Tongue (tissue), 2 donors: ENCODE data around the gene UNC13C. TPM values are rescaled to one million over a fixed set of nuclear protein-coding genes. Genes with fewer than 3 reads are reported as not detected.

ENCODE experiments used
- DNase-seq: peaks from one replicate; pipeline ENCODE4 v3.0.0-alpha.2; 2015
- total RNA-seq: library from RNA; depleted of rRNA; stranded (reverse); fragments of >200 nt; gene quantifications from one replicate; pipeline ENCODE4 v1.2.3, GENCODE V29; 2014

UNC13C gene
- total RNA-seq, 1 donor from 2014 or later: 0.92 TPM

DNA sequence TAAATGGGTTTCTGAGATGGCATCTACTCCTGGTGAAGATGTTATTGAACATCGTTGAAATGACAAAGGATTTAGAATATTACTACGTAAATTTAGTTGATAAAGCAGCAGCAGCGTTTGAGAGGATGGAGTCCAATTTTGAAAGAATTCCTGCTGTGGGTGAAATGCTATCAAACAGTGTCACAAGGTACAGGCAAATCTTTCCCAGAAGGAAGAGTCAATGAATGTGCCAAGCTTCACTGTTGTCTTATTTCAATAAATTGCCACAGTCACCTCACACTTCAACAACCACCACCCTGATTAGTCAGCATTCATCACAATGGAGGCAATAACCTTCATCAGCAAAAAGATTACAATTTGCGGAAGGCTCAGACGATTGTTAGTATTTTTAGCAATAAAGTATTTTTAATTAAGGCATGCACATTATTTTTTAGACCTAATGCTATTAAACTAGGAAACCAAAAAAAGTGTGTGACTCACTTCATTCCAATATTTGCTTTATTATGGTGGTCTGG lies 142.8 kb downstream of the UNC13C start:
- DNase-seq: no peak

DNA sequence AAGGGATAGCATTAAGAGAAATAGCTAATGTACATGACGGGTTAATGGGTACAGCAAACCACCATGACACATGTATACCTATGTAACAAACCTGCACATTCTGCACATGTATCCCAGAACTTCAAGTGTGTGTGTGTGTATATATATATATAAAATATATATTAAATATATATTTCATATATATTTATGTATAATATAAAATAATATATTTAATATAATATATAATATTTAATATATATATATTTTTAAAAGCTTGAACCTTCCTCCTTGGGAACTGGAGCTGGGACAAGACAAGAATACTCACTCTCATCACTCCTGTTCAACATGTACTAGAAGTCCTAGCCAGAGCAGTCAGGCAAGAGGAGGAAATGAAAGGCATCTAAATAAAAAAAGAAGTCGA lies 149.3 kb downstream of the UNC13C start:
- no peak for DNase-seq

DNA sequence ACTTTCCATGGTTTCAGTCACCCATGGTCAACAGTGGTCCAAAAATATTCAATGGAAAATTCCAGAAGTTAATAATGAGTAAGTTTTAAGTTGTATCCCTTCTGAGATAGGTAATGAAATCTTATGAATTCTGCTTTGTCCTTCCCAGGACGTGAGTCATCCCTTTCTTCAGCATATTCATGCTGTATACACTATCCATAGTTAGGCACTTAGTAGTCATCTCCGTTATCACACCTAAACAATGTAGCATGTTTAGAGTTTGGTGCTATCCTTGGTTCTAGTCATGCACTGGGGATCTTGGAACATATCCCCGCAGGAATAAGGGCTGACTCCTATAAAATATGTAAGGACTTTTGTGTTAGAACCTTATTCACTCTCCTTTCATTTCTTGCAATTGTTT lies 153.2 kb downstream of the UNC13C start:
- no peak for DNase-seq

DNA sequence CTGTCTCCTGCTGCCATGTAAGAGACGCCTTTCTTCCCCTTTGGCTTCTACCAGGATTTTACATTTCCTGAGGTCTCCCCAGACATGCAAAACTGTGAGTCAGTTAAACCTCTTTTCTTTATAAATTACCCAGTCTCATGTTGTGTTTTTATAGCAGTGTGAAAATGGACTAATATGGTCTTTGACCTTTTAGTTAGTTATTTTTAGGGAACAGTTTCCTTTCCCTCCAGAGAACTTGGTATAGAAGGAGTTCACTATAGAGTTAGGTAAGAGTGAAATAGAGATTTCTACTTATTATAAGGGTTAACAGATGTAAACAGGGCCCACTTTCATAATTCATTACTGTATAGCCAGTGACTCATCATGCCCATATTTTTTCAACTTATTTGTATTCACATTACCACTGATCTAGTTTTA lies 170.9 kb downstream of the UNC13C start:
- DNase-seq: no peak

DNA sequence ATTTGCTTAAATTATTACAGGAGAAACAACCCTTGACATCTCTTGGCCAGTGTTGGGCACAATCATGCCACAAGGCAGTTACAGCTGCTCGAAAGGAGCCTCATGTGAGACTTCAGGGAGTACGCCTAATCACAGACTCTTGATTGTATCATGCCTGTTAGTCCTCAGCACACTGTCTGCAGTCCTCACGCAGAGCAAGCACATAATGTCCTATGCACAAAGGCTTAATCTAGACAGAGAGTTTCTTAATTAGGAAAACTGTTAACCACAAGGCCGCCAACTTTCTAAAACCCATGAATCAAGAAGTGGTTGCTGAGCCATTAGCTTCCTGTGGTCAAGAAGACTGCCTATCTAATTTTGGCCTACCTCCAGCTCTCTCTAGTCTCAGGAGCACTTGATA lies 172.0 kb downstream of the UNC13C start:
- DNase-seq: no peak

DNA sequence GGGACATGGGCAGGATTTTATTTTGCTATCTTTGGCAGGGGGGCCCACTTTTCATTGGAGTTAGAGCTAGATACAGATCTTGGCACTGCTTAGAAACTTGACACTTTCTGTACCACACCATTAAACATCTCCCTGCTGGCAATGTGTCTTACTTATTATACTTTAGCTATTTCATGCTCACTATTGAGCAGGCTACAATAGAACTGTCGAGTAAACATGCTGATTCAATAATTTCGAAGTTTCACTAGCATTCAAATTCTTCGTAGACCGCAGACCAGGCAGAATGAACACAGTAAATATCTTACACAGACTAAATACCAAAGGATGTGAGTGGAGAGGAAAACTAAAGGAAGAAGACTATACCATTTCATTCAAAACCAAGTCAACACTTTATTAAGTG lies 180.8 kb downstream of the UNC13C start:
- DNase-seq: no peak

DNA sequence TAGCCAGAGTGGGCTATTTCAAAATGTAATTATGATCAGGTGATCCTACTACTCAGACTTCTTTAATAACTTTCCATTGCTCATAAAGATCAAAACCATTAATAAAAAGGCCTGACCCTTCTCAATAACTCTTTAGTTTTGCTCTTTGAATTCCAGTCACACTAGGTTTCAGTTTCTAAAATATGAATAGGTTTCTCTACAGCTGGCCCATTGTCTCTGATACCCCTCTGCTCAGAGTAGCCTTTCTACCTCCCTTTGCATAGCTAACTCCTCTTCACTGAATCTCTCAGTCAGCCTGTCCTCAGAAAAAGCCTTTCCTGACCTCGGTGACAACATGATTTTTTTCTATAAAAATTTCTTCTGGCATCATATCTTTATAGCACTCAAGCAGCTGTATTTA lies 209.1 kb downstream of the UNC13C start:
- DNase-seq: no peak

DNA sequence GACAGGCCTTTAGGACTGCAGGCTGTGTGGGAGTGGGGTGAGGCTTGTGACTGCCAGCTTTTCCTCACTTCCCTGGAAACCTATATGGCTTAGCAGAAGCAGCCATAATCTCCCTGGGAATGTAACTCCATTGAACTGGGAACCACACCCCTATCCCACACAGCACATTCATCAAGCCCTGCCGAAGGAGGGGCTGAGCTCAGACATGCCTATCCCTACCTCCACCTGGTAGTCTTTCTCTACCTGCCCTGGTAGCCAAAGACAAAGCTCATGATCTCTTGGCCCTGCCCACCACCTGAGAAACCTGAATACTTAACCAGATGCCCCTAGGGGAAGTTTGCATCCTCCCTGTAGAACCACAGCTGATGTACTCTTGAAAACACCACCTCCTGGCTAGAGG lies 219.8 kb downstream of the UNC13C start:
- no peak for DNase-seq

DNA sequence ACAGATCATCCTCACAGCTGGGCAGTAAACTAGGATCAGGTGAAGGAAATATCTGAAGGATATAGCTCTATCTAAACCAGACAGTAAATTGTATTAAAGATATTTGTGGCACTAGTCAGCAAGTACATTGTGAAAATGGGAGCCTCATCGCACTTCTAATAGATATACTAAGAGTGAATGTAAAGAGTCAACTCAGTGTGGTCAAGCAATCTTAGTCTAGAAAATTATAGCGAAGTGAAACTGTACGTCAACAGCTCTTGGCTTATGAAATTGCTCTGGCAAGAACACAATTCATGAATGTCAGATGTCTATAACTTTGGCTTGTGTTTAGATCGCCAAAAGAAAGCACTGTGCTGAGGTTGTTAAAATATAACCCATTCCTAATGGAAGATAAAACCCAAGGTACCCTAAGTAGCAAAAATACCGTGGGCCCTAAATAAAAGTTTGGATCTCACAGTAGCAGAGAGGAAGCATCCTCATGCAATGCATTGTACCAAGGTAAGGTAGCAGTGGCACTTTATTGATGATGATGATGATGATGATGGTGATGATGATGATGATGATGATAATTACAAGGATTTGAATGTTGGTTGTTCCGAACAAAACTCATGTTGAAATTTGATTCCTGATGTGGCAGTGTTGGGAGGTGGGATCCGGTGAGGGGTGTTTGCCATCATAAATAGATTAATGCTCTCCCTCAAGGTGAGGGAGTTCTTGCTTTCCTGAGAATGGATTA lies 228.5 kb downstream of the UNC13C start:
- DNase-seq: no peak

DNA sequence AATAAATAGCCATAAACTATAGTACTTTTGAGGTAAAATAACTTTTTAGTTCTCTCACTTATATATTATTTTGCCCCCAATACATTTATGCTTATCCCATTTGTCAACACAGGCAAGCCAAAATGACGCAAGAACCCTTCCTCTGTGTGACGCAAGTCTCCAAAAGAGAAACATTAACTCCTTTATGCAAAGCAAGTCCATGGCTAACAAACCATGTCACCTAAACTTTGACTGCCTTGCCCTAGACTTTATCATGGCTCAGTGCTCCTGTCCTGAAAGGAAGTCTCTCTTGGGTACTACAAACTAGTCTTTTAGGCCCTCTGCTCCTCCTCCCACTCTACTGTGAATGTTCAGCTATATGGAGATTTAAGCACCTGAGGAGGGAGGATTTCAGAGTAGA lies 230.5 kb downstream of the UNC13C start:
- DNase-seq: no peak

DNA sequence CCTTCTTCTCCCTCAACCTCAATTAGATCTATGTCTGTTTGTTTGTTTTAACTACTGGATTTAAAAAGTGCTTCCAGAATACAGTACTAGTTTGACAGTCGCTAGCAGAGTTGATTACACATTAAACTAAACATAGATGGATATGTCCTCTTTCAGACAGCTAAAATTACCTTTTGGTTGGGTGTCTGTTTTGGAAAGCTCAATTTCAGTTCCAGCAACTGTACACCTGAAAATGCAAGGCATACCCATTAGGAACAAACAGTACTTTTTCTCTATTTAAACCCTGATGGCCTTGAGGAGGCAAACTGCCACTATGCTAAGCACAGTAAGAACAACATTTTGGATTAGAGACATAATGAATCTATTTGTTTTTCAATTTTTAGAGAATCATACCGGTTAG lies 234.4 kb downstream of the UNC13C start:
- DNase-seq: no peak

DNA sequence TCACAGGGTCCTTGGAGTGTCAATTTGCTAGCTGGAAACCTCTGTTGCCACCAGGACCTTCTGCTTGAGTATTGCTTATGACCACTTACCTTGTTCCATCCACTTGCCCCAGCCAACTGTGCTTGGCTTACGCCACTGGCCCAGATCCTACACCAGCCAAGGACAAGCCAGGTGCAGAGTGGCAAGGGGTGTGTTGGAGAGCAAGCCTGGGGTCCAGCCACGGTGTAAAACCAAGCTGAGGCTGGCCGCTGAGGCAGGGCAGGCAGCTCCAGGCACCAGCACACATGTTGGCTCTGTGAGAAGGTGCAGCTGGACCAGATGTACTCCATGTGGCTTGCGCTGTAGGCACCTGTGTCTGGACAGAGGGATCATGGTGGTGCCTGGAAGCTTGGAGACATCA lies 248.2 kb downstream of the UNC13C start:
- DNase-seq: no peak

DNA sequence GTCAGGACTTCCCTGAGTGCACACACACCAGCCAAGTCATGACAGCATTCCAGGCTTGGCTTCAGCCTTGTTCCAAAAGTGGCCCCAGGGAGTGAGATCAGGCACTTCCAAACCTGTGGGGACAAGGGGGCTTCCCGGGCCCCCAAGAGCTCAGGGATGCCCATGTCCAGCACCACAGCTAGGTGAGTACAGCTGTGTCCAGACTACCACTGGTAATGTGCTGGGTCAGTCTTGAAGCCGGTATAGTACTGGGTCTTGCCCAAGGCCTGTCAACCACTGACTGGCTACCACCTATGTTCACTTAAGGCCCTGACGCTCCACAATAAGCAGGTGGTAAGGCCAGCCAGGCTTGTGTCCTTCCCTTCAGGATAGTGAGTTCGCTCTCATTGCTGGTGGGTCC lies 249.3 kb downstream of the UNC13C start:
- no peak for DNase-seq

DNA sequence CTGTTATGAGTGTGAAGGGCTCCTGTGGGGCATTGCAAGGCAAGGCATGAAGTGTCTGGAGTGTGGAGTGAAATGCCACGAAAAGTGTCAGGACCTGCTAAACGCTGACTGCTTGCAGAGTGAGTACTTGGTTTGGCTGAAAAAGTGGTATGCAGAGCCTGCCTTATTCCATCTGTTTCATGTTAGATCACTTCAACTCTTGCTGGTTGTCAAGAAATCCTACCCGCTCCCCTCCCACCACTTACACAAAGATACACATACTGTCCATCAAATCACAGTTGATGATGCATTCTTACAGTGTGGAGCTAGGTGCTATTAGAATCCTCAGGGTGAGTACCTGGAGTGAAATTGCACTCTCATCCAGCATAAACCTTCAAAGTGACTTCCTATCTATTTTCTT lies 272.1 kb downstream of the UNC13C start:
- DNase-seq: peak; percentile 10

DNA sequence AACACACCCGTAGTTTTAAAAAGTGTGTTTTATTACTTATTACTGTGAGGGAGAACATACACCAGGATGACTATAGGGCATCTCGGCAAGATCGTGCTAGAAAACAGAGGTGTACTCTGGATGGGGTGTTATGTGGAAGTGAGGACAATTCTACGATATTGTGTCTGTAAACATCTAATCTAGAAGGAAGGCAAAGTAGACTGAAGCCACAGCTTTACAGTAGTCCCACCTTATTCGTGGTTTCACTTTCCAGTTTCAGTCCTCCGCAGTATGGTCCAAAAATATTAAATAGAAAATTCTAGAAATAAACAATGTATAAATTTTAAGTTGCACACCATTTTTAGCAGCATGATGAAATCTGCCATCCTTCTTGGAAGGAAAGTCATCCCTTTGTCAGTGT lies 277.9 kb downstream of the UNC13C start:
- DNase-seq: no peak

DNA sequence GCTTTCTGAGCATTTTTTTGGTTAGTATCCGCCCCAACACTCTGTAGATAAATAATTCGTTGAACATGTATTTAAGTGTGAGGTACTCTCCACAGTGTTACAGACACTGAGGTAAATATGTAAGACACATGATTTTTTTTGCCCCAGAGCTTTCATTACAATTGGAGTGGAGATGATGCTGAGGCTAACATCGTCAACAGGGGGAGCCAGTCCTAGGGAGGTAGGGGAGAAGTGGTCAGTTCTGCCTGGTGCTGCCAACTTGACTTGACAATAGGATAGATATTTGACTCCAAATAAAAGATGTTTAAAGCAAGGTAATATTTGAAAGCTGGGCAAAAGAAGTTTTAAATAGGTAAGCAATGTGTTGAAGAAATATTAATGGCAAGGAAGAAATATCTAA lies 295.7 kb downstream of the UNC13C start:
- no peak for DNase-seq

DNA sequence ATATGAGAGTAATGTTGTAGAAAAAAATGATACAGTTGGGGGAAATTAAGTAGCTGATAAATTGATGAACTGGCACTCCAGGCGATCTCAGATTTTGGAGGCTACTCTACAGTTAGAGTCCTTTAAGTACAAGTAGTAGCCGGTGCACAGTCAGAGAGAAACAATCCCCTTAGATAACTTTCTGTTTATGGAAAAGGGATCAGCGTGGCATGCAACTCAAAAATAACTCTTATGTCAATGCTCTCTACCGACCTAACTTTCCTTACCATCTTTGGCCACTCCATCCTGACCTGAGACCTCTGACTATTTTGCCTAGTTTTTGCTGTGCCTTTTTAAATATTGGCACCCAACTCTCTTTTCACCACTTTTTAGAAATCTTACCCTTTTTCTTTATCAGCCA lies 299.6 kb downstream of the UNC13C start:
- DNase-seq: peak; percentile 37

DNA sequence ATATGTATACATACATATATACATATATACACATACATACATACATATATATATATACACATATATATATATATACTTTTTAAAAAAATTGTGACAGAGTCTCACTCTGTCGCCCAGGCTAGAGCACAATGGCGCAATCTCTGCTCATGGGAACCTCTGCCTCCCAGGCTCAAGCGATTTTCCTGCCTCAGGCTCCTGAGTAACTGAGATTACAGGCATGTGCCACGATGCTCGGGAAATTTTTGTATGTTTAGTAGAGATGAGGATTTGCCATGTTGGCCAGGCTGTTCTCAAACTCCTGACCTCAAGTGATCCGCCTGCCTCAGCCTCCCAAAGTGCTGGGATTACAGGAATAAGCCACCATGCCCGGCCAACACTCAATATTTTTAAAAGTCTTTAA lies 302.5 kb downstream of the UNC13C start:
- no peak for DNase-seq

DNA sequence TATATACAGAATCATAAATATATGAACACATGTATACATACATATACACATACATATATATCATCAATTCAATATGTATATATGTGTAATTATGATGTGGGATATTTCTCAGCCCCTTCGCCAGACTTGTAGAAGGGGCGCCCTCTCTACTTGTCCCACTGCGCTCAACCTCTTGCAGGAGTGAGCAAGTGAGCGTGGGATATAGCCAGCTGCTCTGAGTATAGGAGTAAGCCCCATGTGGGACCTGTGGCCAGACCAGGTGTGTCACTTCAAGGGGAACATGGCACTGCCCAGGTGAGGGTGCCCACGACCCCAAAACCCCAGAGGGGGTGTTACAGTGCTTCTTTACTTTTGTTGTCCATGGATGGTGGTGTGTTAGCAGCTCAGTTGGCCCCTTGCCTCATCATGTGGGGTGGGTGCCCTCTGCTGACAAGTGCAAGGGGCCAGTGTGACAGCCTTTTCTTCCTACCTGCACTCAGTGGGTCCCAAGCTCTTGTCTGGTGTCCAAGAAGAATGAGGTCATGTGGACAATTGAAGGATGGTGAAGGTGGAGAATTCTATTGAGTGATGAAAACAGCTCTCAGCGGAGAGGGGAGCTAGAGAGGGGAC lies 304.1 kb downstream of the UNC13C start:
- no peak for DNase-seq

DNA sequence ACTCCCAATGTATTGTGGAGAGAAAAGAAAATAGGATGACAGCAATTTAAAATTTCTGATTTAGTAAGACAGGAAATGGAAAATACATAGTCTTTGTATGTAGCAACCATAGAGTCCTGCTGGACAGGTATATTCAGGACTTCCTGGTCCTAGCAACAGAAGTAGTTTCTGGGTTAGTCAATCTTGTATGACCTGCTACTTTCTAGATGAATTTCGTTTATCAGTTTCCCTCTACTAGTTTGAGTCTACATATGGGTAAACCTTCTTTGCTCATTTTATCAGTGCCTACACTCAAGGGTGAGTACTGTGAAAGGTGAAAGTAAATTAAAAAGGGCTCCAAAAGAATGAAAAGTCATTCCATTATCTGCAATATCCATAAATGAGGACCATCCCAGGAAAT lies 309.8 kb downstream of the UNC13C start:
- no peak for DNase-seq

DNA sequence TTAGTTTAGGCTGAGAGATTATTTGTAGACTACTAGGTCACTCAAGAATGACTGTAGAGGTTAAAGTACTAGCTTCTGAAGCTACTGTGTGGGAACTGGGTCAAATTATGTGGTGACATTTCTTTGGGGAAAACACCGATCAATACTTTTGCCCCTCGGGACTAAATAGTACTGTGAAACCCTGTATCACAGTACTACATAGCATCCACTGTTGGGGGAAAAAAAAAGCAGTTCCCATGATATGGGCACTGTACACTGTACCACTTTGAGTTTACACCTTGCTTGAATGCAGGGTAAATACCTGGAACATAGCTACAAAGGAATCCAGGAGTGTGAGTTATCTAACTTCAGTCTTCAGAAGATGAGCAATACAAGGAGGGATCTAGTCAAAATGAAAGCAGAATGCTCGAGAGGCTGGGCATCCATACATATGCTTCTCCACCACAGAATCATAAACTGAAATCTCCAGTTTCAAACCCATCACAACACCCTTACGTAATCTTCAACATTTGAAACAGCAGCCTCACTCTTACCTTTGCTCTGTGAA lies 311.4 kb downstream of the UNC13C start:
- DNase-seq: no peak

DNA sequence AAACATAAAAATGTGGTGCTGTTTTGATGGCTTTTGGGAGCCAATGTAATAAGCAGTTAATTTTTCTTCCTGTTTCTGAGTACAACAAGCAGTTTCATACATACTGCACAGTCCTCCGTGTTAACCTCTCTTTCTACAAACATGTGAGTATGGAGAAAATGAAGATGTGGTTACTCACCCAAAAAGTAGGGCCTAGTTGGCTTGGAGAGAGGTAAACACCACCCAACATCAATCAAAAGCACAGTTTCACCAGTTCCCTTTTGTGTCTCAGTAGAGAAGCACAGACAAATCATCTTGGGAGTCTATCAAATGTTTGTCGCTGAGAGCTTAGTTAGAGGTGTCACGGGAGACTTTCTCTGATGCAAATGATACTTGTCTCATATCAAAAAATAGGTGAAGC lies 320.2 kb downstream of the UNC13C start:
- no peak for DNase-seq

DNA sequence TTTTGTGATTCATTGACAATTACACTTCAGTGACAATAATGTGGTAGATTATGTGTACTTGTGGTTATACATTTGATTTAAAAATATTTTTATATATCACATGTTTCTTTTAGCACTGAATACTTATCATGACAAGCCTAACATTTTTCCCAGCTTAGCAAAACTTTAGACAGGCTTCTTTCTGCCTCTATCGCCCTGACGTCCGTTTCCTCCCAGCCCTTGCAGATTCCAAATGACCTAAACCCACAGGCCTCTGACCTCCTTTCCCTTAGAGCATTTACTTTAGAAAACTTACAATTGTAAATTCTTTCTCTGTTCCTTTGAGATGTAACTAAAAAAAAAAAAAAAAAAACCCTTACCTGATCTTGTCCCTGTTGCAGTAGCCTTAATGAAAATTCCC lies 326.1 kb downstream of the UNC13C start:
- no peak for DNase-seq

DNA sequence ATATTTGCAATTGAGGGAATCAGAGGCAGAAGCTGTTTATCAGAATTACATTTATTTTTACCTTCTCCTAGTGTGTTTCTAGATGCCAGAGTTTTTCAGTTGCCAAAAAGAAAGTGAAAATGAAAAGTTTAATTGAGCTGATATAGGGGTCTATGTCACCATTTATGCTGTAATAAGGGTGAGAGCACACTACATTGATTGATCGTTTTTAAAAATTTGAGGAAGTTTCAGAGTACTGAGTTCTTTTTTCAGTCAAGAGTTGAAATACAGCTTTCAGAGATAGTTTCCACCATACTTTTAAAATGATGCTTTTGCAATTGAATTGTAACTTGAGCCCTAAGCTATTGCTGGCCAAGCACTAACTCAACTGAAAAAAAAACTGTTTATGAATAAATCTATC lies 326.9 kb downstream of the UNC13C start:
- no peak for DNase-seq
